WERI-Rb-1 (cell line): ENCODE measurements around the gene TENM3.
A peak's percentile ranks its signal among the peaks of the same experiment; 100 is the strongest.

Source experiments
- DNase-seq: peaks from one replicate; pipeline ENCODE4 v3.0.0-alpha.2; 2020
- H3K27ac ChIP-seq: fragments of 250-450 bp; sonication (Bioruptor Pico); 2 replicates; pipeline ENCODE4 v1.5.1; 2020; ENCODE audit warnings: mild to moderate bottlenecking, moderate library complexity
- H3K27me3 ChIP-seq: fragments of 250-450 bp; sonication (Bioruptor Pico); 2 replicates; pipeline ENCODE4 v1.5.1; 2021; ENCODE audit warnings: mild to moderate bottlenecking, low read depth, moderate library complexity; ENCODE audit not compliant: insufficient read depth, severe bottlenecking
- H3K36me3 ChIP-seq: fragments of 250-450 bp; sonication (Bioruptor Pico); 2 replicates; pipeline ENCODE4 v1.5.1; 2020; ENCODE audit warnings: mild to moderate bottlenecking, moderate library complexity
- H3K4me3 ChIP-seq: 2 replicates; pipeline ENCODE4 v1.5.1; 2011; ENCODE audit warnings: low read depth, mild to moderate bottlenecking, control low read depth, low read length
- H3K9me3 ChIP-seq: fragments of 250-450 bp; sonication (Bioruptor Pico); 2 replicates; pipeline ENCODE4 v1.5.1; 2021; ENCODE audit warnings: mild to moderate bottlenecking, moderate library complexity; ENCODE audit not compliant: severe bottlenecking
- TF ChIP-seq, protein P1 (sequence below): IDR thresholded peaks from 2 replicates; pipeline ENCODE4 v1.5.1; 2011; ENCODE audit warnings: low read depth, mild to moderate bottlenecking, control low read depth, inconsistent platforms, low read length

Gene TENM3

DNA sequence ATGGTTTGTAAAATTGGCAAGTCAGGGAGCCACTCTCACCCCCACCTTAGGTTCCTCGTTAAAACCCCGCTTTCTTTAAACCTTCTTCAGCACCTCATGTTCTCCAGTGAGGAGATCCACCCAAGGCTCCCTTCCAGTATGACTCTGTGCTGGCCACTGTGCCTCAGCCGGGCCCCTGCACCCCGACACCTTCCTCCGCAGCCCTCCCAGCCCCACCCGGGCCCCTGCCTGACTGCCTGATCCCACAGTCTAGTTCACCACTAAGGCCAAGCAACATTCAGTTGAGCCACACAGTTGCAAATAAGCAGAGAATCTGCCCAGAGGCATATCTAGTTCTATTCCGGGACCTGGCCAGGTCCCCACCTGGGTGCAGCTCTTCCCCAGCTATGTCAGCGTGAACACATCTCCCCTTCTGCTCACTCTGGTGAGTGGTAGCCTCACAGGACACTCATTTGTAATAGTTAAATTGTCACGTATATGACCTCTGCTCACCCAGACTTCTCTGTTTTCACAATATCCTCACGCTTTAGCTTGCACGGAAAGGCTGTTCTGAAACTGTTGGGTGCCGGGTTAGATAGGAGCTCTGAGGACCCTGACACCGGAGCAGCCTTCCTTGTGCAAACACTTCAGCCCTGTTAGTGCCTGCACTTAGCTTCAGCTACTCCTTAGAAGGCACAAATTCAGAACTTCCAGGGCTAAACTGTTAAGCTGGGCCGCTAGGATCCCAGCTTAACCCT, 527.2 kb downstream of the TENM3 start:
- TF ChIP-seq, protein P1, sequence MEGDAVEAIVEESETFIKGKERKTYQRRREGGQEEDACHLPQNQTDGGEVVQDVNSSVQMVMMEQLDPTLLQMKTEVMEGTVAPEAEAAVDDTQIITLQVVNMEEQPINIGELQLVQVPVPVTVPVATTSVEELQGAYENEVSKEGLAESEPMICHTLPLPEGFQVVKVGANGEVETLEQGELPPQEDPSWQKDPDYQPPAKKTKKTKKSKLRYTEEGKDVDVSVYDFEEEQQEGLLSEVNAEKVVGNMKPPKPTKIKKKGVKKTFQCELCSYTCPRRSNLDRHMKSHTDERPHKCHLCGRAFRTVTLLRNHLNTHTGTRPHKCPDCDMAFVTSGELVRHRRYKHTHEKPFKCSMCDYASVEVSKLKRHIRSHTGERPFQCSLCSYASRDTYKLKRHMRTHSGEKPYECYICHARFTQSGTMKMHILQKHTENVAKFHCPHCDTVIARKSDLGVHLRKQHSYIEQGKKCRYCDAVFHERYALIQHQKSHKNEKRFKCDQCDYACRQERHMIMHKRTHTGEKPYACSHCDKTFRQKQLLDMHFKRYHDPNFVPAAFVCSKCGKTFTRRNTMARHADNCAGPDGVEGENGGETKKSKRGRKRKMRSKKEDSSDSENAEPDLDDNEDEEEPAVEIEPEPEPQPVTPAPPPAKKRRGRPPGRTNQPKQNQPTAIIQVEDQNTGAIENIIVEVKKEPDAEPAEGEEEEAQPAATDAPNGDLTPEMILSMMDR = no peak
- H3K27me3 ChIP-seq = no peaks in the 10 kb centered on the region
- H3K36me3 ChIP-seq = no peaks in the 10 kb centered on the region
- DNase-seq = no peak
- no peaks in the 10 kb centered on the region for H3K9me3 ChIP-seq
- no peak overlapping the region for H3K4me3 ChIP-seq
- H3K27ac ChIP-seq = no peak overlapping the region

DNA sequence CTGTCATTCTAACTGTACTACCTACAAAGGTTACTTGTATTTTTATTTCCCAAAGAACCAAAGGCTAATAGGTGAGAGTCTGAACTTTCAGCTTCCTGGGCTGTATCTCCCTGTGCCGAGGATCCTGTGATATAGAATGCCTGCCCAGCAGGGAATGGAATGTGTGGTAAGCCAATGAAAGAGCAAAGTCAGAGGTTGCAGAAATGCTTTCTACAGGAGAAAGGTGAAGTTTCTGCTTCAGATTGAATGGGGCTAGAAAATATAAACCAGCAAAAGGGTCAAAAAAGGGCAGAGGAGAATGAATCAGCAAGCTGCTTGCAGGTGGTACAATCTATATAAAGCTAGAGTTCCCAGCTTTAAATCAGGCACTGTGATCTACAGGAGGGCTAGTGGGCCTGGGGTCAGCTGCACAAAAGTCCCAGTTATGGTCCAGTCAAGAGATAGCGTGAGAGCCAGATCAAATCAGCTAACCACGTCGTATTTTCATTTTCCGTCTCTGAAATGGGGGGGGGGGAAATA, 527.9 kb downstream of the TENM3 start:
- H3K9me3 ChIP-seq = no peaks in the 10 kb centered on the region
- TF ChIP-seq, protein P1 = no peak
- no peaks in the 10 kb centered on the region for H3K27me3 ChIP-seq
- H3K4me3 ChIP-seq = no peak overlapping the region
- no peak overlapping the region for H3K27ac ChIP-seq
- no peaks in the 10 kb centered on the region for H3K36me3 ChIP-seq
- no peak for DNase-seq

DNA sequence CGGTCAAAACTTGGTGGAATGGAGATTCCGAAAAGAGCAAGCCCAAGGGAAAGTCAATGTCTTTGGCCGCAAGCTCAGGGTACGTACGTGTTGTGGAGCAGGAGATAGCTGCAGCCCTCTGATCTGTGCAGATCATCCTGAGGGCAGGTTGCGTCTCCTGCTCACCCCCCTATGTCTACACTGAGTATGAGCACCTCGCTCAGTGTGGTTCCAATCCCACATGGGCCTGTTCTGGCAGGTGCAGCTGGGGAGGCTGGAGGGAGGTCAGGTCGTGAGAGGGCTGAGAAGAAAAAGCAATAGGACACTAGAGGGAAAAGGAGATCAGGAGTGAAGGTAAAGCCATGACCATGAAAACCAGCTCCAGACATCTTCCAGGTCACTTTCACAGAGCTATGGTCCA, 531.9 kb downstream of the TENM3 start:
- H3K9me3 ChIP-seq = no peaks in the 10 kb centered on the region
- no peaks in the 10 kb centered on the region for H3K36me3 ChIP-seq
- no peak for DNase-seq
- TF ChIP-seq, protein P1 = no peak
- H3K27me3 ChIP-seq = no peaks in the 10 kb centered on the region
- no peak overlapping the region for H3K27ac ChIP-seq
- no peak overlapping the region for H3K4me3 ChIP-seq

DNA sequence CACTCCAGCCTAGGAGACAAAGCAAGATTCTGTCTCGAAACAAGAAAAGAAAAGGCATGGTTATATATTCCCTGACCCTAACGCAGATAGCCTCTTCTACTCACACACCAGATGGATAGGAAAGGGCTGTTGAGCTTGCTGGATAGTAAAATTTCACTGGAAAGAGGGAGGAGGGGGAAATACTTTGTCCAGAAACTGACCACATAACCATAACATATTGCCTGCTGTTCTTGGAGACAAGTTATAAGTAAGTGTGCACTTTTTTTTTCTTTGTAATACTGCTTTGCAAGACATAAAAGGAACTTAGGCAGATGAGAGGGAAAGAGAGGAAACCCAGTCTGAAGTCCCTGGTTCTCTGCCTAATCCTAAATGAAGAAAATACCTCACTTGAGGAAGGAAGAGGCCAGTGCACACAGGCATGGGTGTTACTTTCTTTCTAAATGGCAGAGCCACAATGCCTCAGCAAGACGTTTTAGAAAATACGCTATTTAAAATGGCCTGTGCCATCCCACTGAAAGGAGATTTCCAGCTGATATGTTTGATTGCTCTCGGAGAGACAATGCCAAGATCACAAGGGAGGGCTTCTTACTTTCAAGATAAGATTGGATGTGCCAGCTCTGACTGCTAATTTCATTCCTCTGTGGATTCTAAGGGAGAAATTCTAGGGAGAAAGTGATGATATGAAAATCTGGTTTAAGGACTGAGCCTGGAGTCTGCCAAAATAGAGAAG, 533.3 kb downstream of the TENM3 start:
- DNase-seq = no peak
- Histone ChIP-seq H3K27me3 (no peaks in the 10 kb centered on the region), H3K27ac (no peak overlapping the region), H3K9me3 (no peaks in the 10 kb centered on the region), H3K4me3 (no peak overlapping the region), H3K36me3 (no peaks in the 10 kb centered on the region)
- TF ChIP-seq, protein P1 = no peak

DNA sequence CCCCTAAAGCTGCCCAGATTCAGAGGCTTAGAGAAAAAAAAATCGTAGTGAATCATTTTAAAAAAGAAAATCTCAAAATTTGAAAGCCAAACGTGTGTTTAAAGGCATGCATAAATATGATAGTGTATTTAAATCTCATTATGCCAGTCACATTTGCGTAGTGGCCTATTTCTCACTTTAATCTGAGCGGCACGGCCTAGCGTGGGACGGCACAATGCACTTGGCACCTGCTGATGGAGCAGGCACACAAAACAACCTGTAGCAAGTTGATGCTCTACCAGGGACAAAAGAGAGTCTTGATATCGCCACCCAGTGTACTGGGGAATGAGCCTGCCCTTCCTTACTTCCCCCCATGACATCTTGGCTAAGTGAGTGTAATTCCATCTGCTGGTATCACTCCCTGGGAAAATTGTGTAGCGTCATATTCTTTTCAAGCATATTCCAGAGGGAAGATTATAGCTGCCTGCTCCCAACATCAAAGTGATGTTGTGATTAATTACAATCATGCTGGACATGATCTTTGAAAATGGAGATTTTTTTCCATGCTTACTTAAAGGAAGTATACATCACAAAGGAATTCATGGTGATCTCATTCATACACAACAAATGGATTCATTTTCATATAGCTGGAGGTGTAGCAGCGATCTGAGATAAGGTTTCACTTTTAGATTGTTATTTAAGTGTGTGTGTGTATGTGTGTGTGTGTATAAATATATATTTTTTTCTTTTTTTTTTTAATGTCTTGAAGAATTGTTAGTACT, 535.2 kb downstream of the TENM3 start:
- TF ChIP-seq, protein P1 = 0 out of 2 replicates have a peak, but pooled peaks have one; percentile 8
- no peak overlapping the region for H3K4me3 ChIP-seq
- no peak for DNase-seq
- H3K9me3 ChIP-seq = no peaks in the 10 kb centered on the region
- H3K27ac ChIP-seq = no peak overlapping the region
- H3K27me3 ChIP-seq = no peaks in the 10 kb centered on the region
- H3K36me3 ChIP-seq = no peaks in the 10 kb centered on the region
